DLD1 (cell line): ENCODE results near the gene NUAK1.

Experiments used
- in situ Hi-C: cut with HindIII; loops from 2 replicates; pipeline ENCODE4 v1.10.0; 2017; ENCODE audit warnings: low sequenced_read_pairs

Gene NUAK1

GRCh38 chr12:106086696-106087095 lies 52.1 kb downstream of the NUAK1 start:
- in situ Hi-C loops: no loop called here

GRCh38 chr12:106085213-106085612 lies 53.5 kb downstream of the NUAK1 start:
- in situ Hi-C loops: no loop called here

GRCh38 chr12:106084759-106085158 lies 54.0 kb downstream of the NUAK1 start:
- in situ Hi-C loops: no loop called here

- in situ Hi-C loops: no loop called here
Measured at GRCh38 chr12:106084014-106084671, 54.6 kb downstream of the NUAK1 start.

GRCh38 chr12:106082216-106083175 lies 56.3 kb downstream of the NUAK1 start:
- in situ Hi-C loops: no loop called here

GRCh38 chr12:106081606-106082005 lies 57.1 kb downstream of the NUAK1 start:
- in situ Hi-C loops: no loop called here

GRCh38 chr12:106080791-106081170 lies 58.0 kb downstream of the NUAK1 start:
- in situ Hi-C loops: no loop called here

GRCh38 chr12:106080041-106080790 lies 58.5 kb downstream of the NUAK1 start:
- in situ Hi-C loops: no loop called here

GRCh38 chr12:106079148-106079738 lies 59.5 kb downstream of the NUAK1 start:
- in situ Hi-C loops: no loop called here

GRCh38 chr12:106078358-106079010 lies 60.3 kb downstream of the NUAK1 start:
- in situ Hi-C loops: no loop called here

GRCh38 chr12:106074706-106075392 lies 63.9 kb downstream of the NUAK1 start:
- in situ Hi-C loops: no loop called here

GRCh38 chr12:106074361-106074705 lies 64.4 kb downstream of the NUAK1 start:
- in situ Hi-C loops: no loop called here

GRCh38 chr12:106073179-106073578 lies 65.6 kb downstream of the NUAK1 start:
- in situ Hi-C loops: no loop called here

- in situ Hi-C loops: no loop called here
Measured at GRCh38 chr12:106072751-106073150, 66.0 kb downstream of the NUAK1 start.

- in situ Hi-C loops: no loop called here
Measured at GRCh38 chr12:106071686-106072085, 67.1 kb downstream of the NUAK1 start.

GRCh38 chr12:106070611-106071010 lies 68.1 kb downstream of the NUAK1 start:
- in situ Hi-C loops: no loop called here

- in situ Hi-C loops: no loop called here
Measured at GRCh38 chr12:106070147-106070546, 68.6 kb downstream of the NUAK1 start.

- in situ Hi-C loops: no loop called here
Measured at GRCh38 chr12:106068296-106068695, 70.5 kb downstream of the NUAK1 start.

GRCh38 chr12:106067606-106068205 lies 71.0 kb downstream of the NUAK1 start:
- in situ Hi-C loops: no loop called here
